ENCODE data around the gene BCAS3.
"Not testable (repeated sequence)": the region's sequence is repeated elsewhere in the genome, so short reads cannot be mapped to it uniquely, and the experiment has no call there.

Gene BCAS3

GRCh38 chr17:60933739-60934138 is 256.1 kb downstream of the BCAS3 start:
- DNase-seq (ENCODE audit: low read depth in 2 of 2), result no peak

DNA sequence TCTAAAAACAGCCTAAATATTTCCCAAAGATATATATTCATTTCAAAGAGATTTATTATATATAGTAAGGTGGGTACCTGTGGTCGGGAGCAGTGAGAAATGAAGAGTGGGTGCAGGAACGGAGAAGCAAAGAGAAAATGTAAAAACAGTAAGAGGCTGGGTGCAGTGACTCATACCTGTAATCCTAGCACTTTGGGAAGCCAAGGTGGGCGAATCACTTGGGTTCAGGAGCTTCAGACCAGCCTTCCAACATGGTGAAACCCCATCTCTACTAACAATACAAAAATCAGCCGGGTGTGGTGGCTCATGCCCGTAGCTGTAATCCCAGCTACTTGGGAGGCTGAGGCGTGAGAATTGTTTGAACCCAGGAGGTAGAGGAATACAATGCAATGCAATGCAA is 257.1 kb downstream of the BCAS3 start:
- DNase-seq (ENCODE audit: low read depth in 2 of 2), result no peak

DNA sequence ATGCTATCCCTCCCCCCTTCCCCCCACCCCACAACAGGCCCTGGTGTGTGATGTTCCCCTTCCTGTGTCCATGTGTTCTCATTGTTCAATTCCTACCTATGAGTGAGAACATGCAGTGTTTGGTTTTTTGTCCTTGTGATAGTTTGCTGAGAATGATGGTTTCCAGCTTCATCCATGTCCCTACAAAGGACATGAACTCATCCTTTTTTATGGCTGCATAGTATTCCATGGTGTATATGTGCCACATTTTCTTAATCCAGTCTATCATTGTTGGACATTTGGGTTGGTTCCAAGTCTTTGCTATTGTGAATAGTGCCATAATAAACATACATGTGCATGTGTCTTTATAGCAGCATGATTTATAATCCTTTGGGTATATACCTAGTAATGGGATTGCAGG is 258.3 kb downstream of the BCAS3 start:
- DNase-seq (ENCODE audit: low read depth in 2 of 2), result not testable (repeated sequence)

GRCh38 chr17:60939318-60939717 is 261.7 kb downstream of the BCAS3 start:
- no peak for DNase-seq (ENCODE audit: low read depth in 2 of 2)

DNA sequence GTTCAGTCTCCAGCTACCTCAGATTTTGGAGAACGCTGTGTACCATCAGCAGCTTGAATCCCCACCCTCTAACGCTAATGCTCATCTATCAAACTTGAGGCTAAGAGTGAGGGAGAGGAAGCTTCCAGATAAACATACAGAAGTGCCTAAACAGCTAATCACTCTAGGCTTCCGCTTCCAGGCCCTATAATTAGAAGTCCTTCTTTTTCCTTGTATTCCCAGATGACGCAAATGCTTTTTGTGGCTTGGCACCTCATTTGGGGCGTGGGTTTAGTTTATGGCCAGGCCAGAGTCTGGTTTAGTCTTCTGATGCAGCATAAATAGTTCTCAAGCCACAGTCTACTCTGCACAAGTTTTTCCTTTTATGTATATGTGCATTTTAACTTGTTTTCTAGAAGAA is 263.4 kb downstream of the BCAS3 start:
- DNase-seq (ENCODE audit: low read depth in 2 of 2), result no peak

GRCh38 chr17:60941571-60941970 is 263.9 kb downstream of the BCAS3 start:
- DNase-seq (ENCODE audit: low read depth in 2 of 2), result no peak

- DNase-seq (ENCODE audit: low read depth in 2 of 2), result no peak
Observed at GRCh38 chr17:60944751-60945150, 267.1 kb downstream of the BCAS3 start.

GRCh38 chr17:60947100-60947499 is 269.4 kb downstream of the BCAS3 start:
- DNase-seq (ENCODE audit: low read depth in 2 of 2), result no peak

DNA sequence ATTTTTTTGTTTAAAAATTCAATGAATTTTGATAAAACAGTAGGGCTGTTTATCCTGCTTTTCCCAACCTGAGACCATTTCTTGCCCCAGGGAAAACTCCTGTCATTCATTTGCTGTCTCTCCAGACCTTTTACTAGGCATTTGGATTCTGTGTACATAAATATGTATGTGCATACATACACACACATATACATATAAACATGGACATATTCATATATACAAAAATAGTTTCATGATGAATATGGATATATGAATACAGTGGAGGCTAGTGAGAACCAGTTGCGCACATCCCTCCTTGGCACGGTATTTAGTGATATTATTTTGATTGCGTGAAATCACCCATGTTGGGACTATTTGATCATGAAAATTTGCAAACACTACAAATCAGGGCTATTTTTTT is 269.9 kb downstream of the BCAS3 start:
- no peak for DNase-seq (ENCODE audit: low read depth in 2 of 2)

DNA sequence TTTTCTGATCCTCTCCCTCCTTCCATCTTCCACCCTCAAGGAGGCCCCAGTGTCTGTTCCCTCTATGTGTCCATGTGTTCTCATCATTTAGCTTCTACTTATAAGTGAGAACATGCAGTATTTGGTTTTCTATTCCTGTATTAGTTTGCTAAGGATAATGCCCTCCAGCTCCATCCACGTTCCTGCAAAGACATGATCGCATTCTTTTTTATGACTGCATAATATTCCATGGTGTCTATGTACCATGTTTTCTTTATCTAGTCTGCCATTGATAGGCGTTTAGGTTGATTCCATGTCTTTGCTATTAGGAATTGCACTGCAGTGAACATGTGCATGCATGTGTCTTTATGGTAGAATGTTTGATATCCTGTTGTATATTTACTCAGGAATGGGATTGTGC is 275.1 kb downstream of the BCAS3 start:
- no peak for DNase-seq (ENCODE audit: low read depth in 2 of 2)

DNA sequence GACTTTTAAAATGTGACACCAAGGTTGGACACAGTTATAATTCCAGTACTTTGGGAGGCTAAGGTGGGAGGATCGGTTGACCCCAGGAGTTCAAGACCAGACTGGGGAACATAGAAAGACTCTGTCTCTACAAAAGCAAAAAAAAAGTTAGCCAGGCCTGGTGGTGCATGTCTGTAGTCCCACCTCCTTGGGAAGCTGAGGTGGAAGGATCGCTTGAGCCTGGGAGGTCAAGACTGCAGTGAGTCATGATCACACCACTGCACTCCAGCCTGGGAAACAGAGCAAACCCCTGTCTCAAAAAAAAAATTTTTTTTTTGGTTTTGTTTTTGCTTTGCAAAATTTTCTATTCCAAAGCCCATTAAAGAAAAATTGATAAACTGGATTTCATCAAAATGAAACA is 281.4 kb downstream of the BCAS3 start:
- no peak for DNase-seq (ENCODE audit: low read depth in 2 of 2)

GRCh38 chr17:60959696-60960095 is 282.0 kb downstream of the BCAS3 start:
- DNase-seq (ENCODE audit: low read depth in 2 of 2), result no peak

- DNase-seq (ENCODE audit: low read depth in 2 of 2), result no peak
Observed at GRCh38 chr17:60960398-60961065, 282.9 kb downstream of the BCAS3 start.

DNA sequence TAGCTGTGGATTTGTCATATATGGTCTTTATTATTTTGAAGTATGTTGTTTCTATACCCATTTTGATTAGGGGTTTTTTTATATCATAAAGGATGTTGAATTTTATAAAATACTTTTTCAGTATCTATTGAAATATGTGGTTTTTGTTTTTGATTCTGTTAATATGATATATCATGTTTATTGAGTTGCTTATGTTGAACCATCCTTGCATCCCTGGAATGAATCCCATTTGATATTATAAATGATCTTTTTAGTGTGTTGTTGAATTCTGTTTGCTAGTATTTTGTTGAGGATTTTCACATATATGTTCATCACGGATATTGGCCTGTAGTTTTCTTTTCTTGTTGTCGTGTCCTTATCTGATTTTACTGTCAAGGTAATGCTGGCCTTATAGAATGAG is 286.5 kb downstream of the BCAS3 start:
- no peak for DNase-seq (ENCODE audit: low read depth in 2 of 2)

DNA sequence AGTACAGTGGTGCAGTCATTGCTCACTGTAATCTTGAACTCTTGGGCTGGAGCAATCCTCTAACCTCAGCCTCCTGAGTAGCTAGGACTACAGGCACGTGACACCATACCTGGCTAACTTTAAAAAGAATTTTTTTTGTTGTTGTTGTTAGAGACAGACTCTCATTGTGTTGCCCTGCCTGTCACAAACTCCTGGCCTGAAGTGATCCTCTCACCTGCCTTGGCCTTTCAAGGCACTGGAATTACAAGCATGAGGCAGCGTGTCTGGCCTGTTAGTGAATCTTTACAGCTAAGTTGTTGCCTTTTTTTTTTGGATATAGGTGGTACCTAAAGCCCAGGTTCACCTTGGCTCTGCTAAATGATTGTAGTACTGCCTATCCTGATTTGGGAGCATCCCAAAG is 290.6 kb downstream of the BCAS3 start:
- DNase-seq (ENCODE audit: low read depth in 2 of 2), result no peak

DNA sequence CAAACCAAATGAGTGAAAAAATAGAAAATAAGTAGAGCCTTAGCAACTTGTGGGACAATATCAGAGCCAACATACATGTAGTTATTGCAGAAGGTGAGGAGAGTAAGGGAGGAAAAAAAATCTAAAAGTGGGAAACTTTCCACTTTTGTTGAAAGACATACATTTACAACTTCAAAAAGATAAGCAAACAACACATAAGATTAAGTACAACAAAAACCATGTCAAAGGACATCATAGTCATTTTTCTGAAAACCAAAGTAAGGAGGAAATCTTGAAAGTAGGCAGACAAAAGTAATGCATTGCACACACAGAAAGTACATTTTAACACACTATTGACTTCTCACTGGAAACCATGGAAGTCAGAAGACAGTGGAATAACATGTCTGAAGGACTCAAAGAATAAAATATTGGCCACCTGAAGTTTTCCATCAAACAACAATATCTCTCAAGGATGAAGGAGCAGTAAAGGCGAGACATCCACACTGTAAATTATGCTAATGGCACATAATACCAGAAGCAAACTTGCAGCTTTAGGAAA is 291.9 kb downstream of the BCAS3 start:
- DNase-seq (ENCODE audit: low read depth in 2 of 2), result no peak

- DNase-seq (ENCODE audit: low read depth in 2 of 2), result no peak
Observed at GRCh38 chr17:60970741-60971140, 293.1 kb downstream of the BCAS3 start.

GRCh38 chr17:60971515-60972369 is 294.1 kb downstream of the BCAS3 start:
- DNase-seq (ENCODE audit: low read depth in 2 of 2), result peak; percentile 7 to 12

- DNase-seq (ENCODE audit: low read depth in 2 of 2), result not testable (repeated sequence)
Observed at GRCh38 chr17:60976861-60977260, 299.2 kb downstream of the BCAS3 start.

- no peak for DNase-seq (ENCODE audit: low read depth in 2 of 2)
Observed at GRCh38 chr17:60989379-60989778, 311.7 kb downstream of the BCAS3 start.

DNA sequence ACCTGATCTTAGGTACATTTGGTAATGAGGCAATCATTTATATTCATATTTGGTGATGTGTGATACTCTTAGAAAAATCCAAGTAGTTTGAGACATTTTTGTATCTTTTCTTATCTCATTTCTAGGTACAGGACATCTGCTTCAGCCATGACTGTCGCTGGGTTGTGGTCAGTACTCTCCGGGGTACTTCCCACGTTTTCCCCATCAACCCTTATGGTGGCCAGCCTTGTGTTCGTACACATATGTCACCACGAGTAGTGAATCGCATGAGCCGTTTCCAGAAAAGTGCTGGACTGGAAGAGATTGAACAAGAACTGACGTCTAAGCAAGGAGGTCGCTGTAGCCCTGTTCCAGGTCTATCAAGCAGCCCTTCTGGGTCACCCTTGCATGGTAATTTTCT is 312.2 kb downstream of the BCAS3 start:
- DNase-seq (ENCODE audit: low read depth in 2 of 2), result no peak

DNA sequence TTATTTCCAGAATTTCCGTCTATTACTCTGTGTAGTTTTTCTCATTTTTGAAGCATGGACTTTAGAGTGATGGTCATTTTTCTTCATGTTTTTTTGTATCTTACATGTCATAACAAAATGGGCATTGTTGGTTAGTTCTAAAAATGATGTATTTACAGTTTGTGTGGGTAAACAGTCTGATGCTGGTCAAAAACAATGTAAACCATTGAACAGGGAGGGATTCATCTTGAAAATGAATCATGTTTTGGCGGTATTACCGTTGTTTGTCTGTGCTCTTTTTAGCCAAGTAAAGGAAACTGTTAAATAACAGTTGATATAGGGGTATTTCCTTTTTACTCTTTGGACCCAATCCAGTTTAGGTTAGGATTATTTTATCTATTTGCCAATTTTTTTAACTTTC is 315.8 kb downstream of the BCAS3 start:
- DNase-seq (ENCODE audit: low read depth in 2 of 2), result no peak

DNA sequence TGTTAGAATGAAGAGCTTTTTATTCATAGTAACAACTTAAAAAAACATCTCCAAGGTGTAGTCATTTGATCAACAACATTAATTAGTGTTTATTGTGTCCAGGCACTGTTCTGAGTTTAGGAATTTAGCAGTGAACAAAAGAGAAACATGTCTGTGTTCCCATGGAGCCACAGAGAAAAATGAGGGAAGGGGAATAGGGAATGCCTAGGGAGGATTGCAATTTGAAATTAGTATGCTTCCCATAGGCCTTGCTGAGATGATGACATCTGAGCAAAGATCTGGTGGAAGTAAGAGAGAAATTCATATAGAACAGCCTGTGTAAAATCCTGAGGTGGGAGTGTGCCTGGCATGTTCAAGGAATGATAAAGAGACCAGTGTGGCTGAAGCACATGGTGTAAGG is 318.0 kb downstream of the BCAS3 start:
- DNase-seq (ENCODE audit: low read depth in 2 of 2), result no peak

All from stimulated activated CD4-positive, alpha-beta T cell treated with anti-CD3 and anti-CD28 coated beads, Interleukin-4, amount 100 ng/mL, for 48 hours (primary cell).